ENCODE data around the gene RNH1. TPM values are rescaled to one million over a fixed set of nuclear protein-coding genes. Genes with fewer than 3 reads are reported as not detected.
A peak's percentile ranks its signal among the peaks of the same experiment; 100 is the strongest.

RNH1 gene
- total RNA-seq, 1 donor from 2014 or later, result 306 TPM

DNA sequence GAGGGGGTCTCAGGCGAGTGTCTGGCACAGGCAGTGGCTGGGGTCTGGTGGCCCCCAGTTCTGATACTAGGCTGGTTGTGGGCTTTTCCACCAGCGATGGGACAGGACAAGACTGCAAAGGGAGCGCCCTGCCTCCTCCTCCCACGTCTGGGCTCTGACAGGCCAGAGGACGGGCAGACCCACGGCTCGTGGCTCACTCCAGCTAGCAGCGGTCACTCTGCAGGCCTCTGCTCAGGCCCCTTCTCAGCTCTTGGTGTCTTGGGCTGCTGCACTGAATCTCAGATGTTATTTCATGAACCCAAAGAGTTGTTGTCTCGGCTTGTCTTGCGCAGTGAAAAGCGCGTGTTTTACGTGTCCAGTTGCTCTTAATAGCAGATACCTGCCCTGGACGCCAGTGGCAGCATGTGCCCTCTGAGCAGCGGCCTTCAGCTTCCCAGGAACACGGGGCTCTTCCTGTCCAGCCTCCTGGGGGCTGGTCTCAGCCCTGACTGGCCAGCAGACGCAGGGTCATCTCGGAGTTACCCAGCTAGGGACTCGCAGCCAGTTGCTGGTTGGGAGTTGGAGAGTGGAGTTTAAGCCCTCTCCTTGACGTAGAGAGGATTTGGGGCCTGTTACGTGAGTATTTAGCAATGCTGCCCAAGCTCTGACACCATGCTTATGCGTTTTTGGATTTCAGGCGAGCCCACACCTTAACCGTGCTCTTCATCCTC, 47.4 kb downstream of the RNH1 start:
- no peak for DNase-seq (ENCODE audit: low read depth, low spot score)

DNA sequence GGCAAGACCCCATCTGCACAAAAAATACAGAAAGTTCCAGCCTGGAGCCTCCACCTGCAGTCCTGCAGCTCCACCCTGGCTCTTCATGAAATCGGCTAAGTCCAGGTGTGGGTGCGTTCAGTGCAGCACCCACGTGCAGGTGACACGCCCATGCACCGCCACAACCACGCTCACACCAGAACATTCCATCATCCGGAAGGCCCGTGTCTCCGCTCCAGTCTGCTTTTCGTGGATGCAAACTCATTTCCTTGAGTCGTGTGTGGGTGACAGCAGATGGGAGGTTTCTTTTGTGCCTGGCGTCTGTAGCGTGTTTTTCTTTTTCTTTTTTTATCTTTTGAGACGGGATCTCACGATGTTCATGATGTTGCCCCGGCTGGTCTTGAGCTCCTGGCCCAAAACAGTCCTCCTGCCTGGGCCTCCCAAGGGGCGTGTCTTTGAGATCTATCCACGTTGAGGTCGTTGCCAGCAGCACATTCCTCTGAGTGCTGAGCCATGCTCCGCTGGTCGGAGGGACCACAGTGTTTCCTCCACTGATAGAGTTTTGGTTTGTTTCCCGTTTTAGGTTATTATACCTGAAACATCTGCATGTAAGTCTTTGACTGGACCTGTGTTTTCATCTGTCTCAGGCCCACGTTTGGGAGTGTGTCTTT, 49.8 kb downstream of the RNH1 start:
- no peak for DNase-seq (ENCODE audit: low read depth, low spot score)

DNA sequence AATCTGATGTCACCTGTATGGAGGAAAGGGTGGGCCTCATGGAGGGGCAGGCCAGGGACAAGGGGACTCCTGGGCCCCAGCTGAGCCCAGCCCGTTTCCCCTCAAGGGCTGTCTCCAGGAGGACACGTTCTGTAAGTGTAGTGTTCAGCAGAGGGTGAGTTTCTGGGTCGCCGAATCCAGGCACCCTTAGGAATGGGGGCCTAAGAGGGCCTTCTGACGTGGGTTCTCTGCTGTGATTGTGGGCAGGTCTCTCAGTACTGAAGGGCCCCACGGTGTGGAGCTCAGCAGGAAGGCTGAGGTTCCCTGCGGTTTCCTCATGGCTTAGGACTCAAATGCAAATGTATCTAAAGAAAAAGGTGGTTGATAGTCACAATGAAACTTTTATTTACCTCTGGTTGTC, 50.5 kb downstream of the RNH1 start:
- DNase-seq (ENCODE audit: low read depth, low spot score), result no peak

DNA sequence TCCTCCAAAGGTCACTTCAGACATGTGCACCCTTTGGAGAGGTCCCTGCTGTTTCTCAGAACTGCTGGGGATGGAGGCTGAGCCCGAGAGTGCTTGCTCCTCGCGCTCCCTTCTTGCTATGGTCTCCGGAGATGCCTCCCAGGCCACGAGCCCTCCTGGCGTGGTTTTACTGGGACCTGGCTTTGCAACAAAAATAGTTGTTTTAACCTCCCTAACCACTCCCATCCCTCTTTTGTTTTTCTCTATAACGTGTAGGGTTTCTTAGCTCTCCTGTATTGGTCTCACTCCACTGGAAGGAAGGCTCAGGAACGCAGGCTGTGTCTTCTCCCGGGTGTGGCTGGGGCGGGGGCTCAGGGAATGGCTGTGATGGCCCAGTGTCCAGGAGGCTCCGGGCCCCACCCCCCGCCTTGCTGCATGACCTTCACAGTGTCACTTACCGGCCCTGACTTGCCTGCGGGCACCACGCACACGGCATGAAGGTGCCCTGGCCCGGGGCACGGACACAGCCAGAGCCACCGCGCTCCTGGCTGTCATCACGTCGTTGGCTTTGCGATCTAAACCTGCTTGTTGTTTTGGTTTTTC, 51.4 kb downstream of the RNH1 start:
- no peak for DNase-seq (ENCODE audit: low read depth, low spot score)

DNA sequence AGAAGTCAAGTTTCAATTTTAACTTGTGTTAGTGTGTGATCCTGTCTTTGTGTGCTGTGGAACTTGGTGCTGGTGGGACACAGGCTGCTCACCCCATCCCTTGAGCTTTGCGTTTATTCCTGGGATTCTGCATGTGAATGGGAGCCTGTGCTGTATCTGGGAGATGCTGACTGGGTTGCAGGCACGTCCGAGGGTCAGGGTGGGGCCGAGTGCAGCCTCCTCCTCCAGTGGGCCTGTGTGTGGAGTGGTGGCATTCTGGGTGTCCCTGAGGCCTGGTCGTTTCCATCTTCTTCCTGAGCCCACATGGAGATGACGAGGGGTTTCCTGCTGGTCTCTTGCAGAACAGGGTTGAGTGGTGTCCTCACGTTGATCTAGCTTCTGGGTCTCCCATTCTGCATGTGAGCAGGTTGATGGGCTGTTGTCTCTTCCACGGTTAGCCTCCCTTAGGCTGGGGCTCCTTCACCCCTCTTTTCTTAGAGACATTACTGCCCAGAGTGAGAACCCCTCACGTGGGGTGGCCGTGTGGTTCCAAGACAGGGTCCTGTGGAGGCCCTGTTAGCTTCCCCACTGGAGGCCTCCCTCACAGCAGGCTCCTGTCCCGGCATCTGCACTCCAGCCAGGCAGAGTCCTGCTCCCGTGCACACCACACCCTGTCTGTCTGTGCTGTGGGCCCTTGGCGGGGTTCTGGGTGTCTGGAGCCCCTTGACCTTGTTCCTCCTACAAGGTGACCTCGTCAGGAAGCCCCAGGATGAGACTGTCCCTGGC, 52.1 kb downstream of the RNH1 start:
- no peak for DNase-seq (ENCODE audit: low read depth, low spot score)

DNA sequence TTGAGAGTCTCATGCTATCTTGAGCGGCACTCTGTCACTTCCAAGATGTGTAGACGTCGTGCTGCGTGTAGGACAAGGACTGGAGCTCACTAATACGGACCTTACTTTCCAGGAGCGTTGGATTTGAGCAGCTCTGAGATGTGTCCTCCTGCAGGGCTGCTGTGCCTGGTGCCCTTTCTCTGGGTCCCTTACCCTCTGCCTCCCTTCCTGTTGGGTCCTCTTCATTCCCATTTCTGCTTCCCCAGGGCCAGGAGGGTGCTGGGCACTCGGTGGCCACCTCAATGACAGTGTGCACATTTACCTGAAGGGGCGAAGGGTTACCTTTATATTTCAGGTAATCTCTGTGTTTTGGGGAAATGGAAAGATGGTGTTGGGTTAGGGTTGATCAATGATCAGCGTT, 53.0 kb downstream of the RNH1 start:
- no peak for DNase-seq (ENCODE audit: low read depth, low spot score)

DNA sequence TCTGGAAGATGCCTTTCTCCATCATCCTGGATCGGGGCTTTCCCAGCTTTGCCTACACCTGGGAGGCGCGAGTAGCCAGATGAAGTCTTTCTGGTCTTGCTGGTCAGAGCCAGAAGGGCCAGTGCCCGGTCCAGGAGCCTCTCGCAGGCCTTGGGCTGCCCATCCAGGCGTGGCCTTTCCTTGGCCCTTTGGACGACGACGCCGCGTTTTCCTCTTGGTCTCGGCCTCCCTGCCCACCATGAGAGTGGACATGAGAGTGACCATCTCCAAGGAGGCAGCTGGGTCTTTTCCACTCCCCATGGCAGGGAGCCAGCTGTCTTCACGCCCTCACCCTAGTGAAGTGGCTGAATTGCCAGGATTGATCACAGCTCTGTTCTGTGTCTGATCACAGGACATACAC, 53.5 kb downstream of the RNH1 start:
- DNase-seq (ENCODE audit: low read depth, low spot score), result no peak

DNA sequence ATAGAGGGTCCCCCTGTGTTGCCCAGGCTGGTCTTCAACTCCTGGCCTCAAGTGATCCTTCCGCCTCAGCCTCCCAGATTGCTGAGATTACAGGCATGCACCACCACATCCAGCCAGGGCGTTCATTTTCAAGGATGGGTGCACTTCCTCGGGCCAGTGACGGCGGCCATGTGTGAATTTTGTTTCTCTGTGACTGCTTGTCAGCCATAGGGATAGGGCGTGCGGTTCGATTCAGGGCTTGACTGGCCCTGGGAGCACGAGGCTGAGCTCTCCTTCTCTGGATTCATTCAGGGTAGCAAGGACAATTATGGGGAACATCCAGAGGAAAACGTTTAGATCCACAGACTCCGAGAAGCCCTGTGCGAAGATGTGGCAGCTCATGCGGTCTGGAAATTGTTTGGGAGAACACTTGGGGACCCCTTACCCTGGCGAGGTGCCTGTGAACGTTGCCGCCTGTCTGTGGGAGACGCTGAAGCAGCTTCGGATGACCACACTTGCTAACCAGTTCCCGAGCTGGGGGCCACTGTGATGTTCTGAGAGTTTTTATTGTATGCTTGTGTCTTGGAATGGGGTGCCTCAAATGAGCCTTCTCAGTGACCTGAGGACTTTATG, 54.0 kb downstream of the RNH1 start:
- no peak for DNase-seq (ENCODE audit: low read depth, low spot score)

DNA sequence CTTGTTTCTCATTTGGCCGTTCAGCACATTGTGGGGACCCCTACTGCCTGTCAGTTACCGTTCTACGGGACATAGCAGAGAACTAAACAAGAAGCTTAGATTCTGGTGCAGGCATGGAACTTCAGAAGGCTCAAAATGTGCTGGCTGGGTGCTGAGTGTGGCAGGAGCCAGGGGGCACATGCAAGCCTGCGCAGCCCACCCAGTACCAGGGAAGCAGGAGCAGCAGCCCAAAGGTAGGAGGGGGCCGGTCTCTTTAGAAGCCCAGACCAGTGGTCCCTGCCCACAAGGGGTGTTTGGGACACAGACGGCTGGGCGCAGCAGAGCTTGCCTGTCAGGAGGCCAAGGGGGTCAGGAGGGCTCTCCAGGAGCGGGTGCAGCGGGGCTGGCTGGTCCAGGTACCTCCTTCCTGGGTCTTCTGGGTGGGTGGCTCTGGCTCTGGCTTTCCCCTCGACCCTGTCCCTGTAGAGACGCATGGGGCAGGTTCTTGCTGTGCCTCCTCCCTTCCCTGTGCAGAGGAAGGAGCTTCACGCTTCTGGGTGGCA, 54.8 kb downstream of the RNH1 start:
- DNase-seq (ENCODE audit: low read depth, low spot score), result no peak

DNA sequence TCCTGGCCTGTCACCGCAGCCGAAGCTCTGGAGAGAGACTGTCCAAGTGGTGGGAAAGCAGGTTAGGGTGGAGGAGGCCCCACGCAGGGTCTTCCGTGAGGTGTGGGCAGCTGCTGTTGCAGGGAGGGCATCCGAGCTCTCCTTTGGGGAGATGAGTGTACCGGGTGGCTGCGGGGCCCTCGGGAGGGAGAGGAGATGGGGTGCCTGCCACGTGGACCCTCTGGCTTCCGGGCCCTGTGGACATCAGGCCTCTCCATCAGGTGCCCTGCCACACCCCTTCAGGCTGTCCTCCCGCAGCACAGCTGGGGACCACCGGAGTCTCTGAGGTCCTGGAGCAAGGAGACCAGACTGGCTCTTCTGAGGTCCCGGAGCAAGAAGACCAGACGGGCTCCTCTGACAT, 55.3 kb downstream of the RNH1 start:
- no peak for DNase-seq (ENCODE audit: low read depth, low spot score)

DNA sequence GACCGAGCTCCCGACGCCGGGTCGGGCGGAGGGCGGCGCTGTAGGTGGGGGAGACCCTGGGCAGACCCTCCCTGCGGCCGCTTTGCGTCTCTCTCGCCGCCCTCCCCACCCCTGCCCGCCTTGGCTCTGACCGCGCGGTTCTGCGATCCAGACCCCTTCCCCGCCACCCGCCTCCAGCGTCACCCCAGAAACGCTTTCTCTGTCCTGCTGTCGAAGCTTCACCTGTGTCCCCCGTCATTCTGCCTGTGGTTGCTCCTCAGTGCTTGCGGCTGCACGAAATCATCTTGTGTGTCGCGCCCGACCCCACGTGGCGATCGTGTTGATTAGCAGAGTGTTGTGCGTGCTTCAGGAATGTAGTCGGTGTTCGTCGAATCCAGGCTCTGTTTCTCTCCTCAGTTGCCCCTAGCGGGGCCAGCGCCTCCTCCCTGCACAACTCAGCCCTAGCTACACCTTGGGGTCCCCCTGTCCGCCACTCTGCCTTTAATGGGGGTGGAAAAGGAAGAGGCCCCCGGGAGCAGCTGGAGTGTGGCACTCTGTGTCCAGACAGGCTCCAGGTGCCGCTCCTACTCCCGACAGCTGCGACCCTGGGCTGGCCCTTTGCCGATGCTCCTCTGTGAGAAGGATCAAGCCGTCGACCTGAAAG, 56.1 kb downstream of the RNH1 start:
- DNase-seq (ENCODE audit: low read depth, low spot score), result peak; percentile 46

DNA sequence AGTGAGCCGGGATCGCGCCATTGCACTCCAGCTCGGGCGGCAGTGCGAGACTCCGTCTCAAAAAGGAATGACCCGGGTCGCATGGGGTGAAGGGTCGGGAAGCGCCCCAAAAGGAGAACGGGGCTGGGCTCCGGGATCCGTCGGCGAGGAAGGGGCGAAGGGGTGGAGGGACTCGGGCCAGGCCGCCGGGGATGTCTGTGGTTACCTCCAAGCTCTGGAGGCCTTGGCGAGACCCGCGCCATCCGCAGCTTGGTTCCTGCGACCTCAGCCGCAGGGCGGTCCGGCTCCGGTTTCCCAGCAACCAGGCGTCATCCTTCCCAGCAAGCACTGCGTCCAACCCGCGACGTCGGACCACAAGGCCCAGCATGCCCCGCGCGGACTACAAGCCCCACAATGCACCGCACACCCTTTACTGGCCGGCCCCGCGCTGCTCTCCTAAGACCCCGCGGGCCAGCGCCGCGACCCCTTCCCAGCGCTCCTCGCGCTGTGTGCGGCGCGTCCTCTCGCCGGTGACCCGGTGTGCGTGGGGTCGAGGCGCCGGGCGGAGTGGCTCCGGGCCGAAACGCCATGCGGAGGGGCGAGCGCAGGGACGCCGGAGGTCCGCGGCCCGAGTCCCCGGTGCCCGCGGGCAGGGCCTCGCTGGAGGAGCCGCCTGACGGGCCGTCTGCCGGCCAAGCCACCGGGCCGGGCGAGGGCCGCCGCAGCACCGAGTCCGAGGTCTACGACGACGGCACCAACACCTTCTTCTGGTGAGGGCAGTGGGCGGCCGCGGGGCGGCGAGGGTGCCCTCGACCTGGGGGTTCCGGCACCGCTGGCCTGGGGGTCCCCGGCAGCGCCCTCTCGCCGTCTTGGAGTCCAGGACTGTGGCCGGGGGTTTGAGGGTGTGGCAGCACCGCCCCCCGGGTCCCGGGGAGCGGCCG, 56.9 kb downstream of the RNH1 start, which contains the start of gene PTDSS2:
Gene PTDSS2, plus strand, starts transcription at position 391 of the 920 bp plus-strand sequence. Its CDS starts 177 bp downstream, at position 568.
- peak; percentile 86 for DNase-seq (ENCODE audit: low read depth, low spot score)

DNA sequence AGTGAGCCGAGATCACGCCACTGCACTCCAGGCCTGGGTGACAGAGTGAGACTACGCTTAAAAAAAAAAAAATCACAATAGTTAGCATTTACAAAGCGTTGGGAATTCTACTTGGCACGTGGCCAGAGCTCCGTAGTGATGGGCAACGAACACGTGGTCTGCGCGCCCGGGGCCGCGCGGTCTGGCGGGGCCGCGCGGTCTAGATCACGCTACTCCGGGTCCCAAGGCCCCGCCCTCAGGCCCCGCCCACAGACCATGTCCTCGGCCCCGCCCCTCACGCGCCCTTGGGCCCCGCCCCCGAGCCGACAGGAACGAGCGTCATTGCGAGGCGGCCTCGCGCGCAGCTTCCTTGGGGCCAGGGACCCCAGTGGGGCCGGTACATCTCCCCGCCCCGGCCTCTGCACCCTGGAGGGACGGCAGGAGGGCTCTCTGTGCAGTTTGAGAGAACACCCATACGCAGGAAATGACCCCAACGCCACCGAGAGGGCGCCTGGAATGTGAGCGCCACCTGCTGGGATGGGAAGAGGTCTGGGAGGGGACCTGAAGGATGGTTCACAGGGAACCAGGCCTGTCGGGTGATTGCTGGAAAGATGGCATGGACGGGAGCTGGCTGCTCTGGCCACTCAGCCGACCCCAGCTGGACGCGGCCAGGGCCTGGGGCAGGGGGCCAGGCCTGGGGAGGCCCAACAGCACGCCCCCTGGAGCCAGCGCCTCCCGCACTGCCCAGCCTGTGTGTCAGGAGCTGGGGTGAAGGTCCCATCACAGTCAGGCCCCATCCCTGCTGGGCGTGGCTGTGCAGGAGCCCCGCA, 58.9 kb downstream of the RNH1 start:
- DNase-seq (ENCODE audit: low read depth, low spot score), result peak; percentile 79

DNA sequence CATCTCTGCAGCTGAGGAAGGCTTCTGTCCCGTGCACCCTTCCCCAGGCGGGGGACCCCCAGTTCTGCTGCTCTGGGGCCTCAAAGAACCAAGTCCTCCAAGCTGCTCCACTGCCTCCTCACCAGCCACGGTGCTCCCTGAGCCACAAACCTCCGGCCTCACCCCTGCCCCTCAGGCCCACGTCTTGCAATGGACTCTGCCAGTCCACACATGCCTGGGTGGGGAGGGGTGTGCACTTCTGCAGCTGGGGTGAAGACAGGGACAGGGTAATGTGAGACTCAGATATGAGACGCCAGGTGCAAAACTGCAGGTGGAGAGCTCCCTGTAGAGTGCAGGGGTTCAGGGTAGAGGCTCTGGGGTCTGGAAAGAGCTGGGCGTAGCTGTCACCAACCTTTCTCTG, 60.2 kb downstream of the RNH1 start:
- no peak for DNase-seq (ENCODE audit: low read depth, low spot score)

DNA sequence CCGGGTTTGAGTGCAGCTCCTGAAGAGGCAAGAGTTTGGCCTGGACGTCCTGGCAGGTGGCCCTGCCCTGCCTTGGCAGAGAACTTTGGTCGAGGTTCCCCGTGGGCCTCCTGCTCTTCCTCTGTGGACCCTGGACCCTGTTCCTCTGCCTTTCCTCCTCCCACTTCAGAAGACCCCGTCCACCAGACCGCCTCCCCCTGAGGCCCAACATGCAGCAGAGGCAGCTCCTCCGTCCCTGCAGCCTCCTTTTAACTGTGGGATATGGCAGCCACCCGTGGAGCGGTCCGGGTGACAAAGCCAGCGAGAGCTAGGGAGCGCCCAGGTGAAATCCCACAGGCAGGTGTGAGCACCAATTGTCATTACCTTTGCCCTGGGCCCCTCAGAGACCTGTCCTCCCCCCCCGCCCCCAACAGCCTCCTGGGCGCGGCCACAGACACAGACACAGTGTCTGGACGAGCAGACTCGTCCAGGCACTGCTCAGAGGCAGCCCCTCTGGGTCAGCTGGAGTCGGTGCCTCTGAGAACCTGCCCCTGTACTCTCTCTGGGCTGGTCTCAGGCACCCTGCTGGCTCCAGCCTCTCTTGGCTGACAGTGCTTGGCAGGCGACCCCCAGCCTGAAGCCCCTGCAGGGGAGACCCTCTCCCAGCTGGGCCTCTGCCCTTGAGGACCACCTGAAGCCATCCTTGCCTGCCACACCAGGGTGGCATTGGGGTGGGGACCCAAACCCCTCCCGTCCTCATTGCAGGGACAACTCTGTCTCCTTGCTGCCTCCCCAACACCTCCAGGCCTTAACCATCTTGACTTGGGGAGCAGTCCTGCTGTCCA, 61.1 kb downstream of the RNH1 start:
- no peak for DNase-seq (ENCODE audit: low read depth, low spot score)

Data from pulmonary artery endothelial cell (primary cell).